HG03558 (cell line): ENCODE measurements around the gene BCL2L11.
A peak's percentile ranks its signal among the peaks of the same experiment; 100 is the strongest.

Source experiments
- ATAC-seq: cut with Tn5 transposase; IDR thresholded peaks from one replicate; pipeline ENCODE4 v1.9.1; 2021; ENCODE audit warnings: moderate number of reproducible peaks; ENCODE audit not compliant: unreplicated experiment; ENCODE audit errors: extremely low read depth

The BCL2L11 gene

GRCh38 chr2:111117598-111118480 lies 2.9 kb upstream of the BCL2L11 start:
- no peak for ATAC-seq

- no peak for ATAC-seq
These were observed 2.2 kb upstream of the BCL2L11 start for GRCh38 chr2:111118481-111118980.

- ATAC-seq = no peak
These were observed 1.5 kb upstream of the BCL2L11 start for GRCh38 chr2:111118981-111119821.

- no peak for ATAC-seq
These were observed 877 bp upstream of the BCL2L11 start for GRCh38 chr2:111119822-111120252.

GRCh38 chr2:111121028-111121827 lies 514 bp downstream of the BCL2L11 start:
- no peak for ATAC-seq

GRCh38 chr2:111121828-111122630 lies 1.3 kb downstream of the BCL2L11 start:
- peak; percentile 31 for ATAC-seq

- no peak for ATAC-seq
These were observed 2.1 kb downstream of the BCL2L11 start for GRCh38 chr2:111122631-111123421.

- ATAC-seq = no peak
These were observed 3.0 kb downstream of the BCL2L11 start for GRCh38 chr2:111123751-111124150.

GRCh38 chr2:111126581-111126980 lies 5.9 kb downstream of the BCL2L11 start:
- ATAC-seq = no peak

- ATAC-seq = no peak
These were observed 6.6 kb downstream of the BCL2L11 start for GRCh38 chr2:111127351-111127750.

GRCh38 chr2:111128096-111128495 lies 7.4 kb downstream of the BCL2L11 start:
- no peak for ATAC-seq

GRCh38 chr2:111133603-111134002 lies 12.9 kb downstream of the BCL2L11 start:
- ATAC-seq = no peak

- ATAC-seq = no peak
These were observed 13.3 kb downstream of the BCL2L11 start for GRCh38 chr2:111134055-111134454.

GRCh38 chr2:111135237-111135909 lies 14.7 kb downstream of the BCL2L11 start:
- ATAC-seq = no peak

- no peak for ATAC-seq
These were observed 15.2 kb downstream of the BCL2L11 start for GRCh38 chr2:111135910-111136297.

- no peak for ATAC-seq
These were observed 18.1 kb downstream of the BCL2L11 start for GRCh38 chr2:111138839-111139238.

- ATAC-seq = no peak
These were observed 19.1 kb downstream of the BCL2L11 start for GRCh38 chr2:111139637-111140317.

GRCh38 chr2:111140815-111141214 lies 20.1 kb downstream of the BCL2L11 start:
- no peak for ATAC-seq
